Measurements from ENCODE around the gene ZNF341. TPM values are rescaled to one million over a fixed set of nuclear protein-coding genes. Genes with fewer than 3 reads are reported as not detected.
A peak's percentile ranks its signal among the peaks of the same experiment; 100 is the strongest.

Gene ZNF341
- total and polyA plus RNA-seq, 9 of the 15 experiments (the other 6 are each of a cell fraction or from before 2014, with no cell fraction given) = 0.08 to 2.6 (median 1.0) TPM

DNA sequence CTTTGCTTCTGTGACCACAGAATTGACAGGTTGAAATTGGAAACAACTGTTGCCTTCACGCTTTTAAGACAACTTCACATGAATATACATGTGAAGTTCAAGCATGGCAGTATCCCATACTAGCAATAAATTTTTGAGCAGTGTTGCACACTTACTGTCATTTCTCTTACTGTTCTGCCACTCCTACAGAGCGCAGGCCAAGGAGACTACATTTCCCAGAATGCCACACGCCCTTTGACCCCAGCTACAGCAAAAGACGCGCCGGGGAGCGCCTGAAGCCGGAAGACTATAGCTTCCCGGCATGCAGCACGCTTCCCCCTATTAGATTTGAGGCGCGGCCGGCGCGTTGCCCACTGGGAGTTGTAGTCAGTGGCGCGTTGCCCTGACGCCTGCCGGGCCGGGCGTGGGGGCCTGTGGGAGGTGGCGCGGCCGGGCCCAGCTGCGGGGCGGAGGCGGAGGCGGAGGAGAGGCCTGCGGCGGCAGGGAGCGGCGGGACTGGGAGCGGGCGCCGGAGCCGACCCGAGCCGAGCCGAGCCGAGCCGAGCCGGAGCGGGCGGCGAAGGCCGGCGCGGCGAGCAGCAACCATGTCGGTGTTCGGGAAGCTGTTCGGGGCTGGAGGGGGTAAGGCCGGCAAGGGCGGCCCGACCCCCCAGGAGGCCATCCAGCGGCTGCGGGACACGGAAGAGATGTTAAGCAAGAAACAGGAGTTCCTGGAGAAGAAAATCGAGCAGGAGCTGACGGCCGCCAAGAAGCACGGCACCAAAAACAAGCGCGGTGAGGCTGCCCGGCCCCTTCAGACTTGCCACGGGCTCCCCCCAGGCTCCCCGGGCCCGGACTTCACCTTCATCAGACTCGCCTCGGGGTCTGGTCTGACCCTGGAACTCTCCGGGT is 79.3 kb downstream of the ZNF341 start, which contains the start of gene CHMP4B (continued):
- TF ChIP-seq, protein P1, sequence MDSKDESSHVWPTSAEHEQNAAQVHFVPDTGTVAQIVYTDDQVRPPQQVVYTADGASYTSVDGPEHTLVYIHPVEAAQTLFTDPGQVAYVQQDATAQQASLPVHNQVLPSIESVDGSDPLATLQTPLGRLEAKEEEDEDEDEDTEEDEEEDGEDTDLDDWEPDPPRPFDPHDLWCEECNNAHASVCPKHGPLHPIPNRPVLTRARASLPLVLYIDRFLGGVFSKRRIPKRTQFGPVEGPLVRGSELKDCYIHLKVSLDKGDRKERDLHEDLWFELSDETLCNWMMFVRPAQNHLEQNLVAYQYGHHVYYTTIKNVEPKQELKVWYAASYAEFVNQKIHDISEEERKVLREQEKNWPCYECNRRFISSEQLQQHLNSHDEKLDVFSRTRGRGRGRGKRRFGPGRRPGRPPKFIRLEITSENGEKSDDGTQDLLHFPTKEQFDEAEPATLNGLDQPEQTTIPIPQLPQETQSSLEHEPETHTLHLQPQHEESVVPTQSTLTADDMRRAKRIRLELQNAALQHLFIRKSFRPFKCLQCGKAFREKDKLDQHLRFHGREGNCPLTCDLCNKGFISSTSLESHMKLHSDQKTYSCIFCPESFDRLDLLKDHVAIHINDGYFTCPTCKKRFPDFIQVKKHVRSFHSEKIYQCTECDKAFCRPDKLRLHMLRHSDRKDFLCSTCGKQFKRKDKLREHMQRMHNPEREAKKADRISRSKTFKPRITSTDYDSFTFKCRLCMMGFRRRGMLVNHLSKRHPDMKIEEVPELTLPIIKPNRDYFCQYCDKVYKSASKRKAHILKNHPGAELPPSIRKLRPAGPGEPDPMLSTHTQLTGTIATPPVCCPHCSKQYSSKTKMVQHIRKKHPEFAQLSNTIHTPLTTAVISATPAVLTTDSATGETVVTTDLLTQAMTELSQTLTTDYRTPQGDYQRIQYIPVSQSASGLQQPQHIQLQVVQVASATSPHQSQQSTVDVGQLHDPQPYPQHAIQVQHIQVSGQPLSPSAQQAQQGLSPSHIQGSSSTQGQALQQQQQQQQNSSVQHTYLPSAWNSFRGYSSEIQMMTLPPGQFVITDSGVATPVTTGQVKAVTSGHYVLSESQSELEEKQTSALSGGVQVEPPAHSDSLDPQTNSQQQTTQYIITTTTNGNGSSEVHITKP (IDR thresholded peaks at IDR 0.05; ENCODE audit: partially characterized antibody) = peak; percentile 35
- TF ChIP-seq RFX5 (IDR thresholded peaks at IDR 0.05; ENCODE audit: low read depth, low read length) = no peak
- TF ChIP-seq NR3C1 (CRISPR knock-in tag; IDR thresholded peaks at IDR 0.05) = no peak
- TF ChIP-seq ZNF830 (CRISPR knock-in tag; IDR thresholded peaks at IDR 0.05) = no peak
- no peak for TF ChIP-seq ZNF274 (IDR thresholded peaks at IDR 0.05; ENCODE audit: borderline replicate concordance, low read depth, low read length)
- TF ChIP-seq, protein P2, sequence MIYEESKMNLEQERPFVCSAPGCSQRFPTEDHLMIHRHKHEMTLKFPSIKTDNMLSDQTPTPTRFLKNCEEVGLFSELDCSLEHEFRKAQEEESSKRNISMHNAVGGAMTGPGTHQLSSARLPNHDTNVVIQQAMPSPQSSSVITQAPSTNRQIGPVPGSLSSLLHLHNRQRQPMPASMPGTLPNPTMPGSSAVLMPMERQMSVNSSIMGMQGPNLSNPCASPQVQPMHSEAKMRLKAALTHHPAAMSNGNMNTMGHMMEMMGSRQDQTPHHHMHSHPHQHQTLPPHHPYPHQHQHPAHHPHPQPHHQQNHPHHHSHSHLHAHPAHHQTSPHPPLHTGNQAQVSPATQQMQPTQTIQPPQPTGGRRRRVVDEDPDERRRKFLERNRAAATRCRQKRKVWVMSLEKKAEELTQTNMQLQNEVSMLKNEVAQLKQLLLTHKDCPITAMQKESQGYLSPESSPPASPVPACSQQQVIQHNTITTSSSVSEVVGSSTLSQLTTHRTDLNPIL (CRISPR knock-in tag; IDR thresholded peaks at IDR 0.05) = no peak
- TF ChIP-seq BRD4 (IDR thresholded peaks at IDR 0.05) = no peak
- TF ChIP-seq, protein P3, sequence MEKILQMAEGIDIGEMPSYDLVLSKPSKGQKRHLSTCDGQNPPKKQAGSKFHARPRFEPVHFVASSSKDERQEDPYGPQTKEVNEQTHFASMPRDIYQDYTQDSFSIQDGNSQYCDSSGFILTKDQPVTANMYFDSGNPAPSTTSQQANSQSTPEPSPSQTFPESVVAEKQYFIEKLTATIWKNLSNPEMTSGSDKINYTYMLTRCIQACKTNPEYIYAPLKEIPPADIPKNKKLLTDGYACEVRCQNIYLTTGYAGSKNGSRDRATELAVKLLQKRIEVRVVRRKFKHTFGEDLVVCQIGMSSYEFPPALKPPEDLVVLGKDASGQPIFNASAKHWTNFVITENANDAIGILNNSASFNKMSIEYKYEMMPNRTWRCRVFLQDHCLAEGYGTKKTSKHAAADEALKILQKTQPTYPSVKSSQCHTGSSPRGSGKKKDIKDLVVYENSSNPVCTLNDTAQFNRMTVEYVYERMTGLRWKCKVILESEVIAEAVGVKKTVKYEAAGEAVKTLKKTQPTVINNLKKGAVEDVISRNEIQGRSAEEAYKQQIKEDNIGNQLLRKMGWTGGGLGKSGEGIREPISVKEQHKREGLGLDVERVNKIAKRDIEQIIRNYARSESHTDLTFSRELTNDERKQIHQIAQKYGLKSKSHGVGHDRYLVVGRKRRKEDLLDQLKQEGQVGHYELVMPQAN (IDR thresholded peaks at IDR 0.05; ENCODE audit: borderline replicate concordance) = no peak
- TF ChIP-seq, protein P4, sequence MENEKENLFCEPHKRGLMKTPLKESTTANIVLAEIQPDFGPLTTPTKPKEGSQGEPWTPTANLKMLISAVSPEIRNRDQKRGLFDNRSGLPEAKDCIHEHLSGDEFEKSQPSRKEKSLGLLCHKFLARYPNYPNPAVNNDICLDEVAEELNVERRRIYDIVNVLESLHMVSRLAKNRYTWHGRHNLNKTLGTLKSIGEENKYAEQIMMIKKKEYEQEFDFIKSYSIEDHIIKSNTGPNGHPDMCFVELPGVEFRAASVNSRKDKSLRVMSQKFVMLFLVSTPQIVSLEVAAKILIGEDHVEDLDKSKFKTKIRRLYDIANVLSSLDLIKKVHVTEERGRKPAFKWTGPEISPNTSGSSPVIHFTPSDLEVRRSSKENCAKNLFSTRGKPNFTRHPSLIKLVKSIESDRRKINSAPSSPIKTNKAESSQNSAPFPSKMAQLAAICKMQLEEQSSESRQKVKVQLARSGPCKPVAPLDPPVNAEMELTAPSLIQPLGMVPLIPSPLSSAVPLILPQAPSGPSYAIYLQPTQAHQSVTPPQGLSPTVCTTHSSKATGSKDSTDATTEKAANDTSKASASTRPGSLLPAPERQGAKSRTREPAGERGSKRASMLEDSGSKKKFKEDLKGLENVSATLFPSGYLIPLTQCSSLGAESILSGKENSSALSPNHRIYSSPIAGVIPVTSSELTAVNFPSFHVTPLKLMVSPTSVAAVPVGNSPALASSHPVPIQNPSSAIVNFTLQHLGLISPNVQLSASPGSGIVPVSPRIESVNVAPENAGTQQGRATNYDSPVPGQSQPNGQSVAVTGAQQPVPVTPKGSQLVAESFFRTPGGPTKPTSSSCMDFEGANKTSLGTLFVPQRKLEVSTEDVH (IDR thresholded peaks at IDR 0.05; ENCODE audit: low read depth, partially characterized antibody) = peak; percentile 95
- no peak for TF ChIP-seq ZNF668 (CRISPR knock-in tag; IDR thresholded peaks at IDR 0.05)
- TF ChIP-seq, protein P5, sequence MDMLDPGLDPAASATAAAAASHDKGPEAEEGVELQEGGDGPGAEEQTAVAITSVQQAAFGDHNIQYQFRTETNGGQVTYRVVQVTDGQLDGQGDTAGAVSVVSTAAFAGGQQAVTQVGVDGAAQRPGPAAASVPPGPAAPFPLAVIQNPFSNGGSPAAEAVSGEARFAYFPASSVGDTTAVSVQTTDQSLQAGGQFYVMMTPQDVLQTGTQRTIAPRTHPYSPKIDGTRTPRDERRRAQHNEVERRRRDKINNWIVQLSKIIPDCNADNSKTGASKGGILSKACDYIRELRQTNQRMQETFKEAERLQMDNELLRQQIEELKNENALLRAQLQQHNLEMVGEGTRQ (CRISPR knock-in tag; IDR thresholded peaks at IDR 0.05) = no peak
- no peak for TF ChIP-seq U2AF2 (optimal IDR thresholded peaks at IDR 0.05; ENCODE audit: low read depth, low read length)
- TF ChIP-seq SRF (CRISPR knock-in tag; IDR thresholded peaks at IDR 0.05) = no peak
- TF ChIP-seq ZNF707 (CRISPR knock-in tag; conservative IDR thresholded peaks at IDR 0.05) = no peak
- TF ChIP-seq, protein P6, sequence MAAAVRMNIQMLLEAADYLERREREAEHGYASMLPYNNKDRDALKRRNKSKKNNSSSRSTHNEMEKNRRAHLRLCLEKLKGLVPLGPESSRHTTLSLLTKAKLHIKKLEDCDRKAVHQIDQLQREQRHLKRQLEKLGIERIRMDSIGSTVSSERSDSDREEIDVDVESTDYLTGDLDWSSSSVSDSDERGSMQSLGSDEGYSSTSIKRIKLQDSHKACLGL (CRISPR knock-in tag; IDR thresholded peaks at IDR 0.05; ENCODE audit: borderline replicate concordance, poor library complexity, severe bottlenecking) = no peak

Measured in K562 (cell line).